HG02973 (cell line): Measurements from ENCODE around the gene SERPINE1.

ENCODE experiments used
- ATAC-seq: cut with Tn5 transposase; IDR thresholded peaks from one replicate; pipeline ENCODE4 v1.9.1; 2021; ENCODE audit warnings: moderate library complexity; ENCODE audit not compliant: unreplicated experiment

Gene SERPINE1

GRCh38 chr7:101185258-101185839, 58.4 kb downstream of the SERPINE1 start:
- ATAC-seq: no peak

- no peak for ATAC-seq
Measured at GRCh38 chr7:101186194-101186593, 59.3 kb downstream of the SERPINE1 start.

GRCh38 chr7:101186844-101187428, 60.0 kb downstream of the SERPINE1 start:
- no peak for ATAC-seq
